Measurements from ENCODE around the gene SAMSN1. TPM values are rescaled to one million over a fixed set of nuclear protein-coding genes. Genes with fewer than 3 reads are reported as not detected.

The SAMSN1 gene
- polyA plus RNA-seq, 1 of the 3 experiments (the other 2 are of a cell fraction) = not detected

GRCh38 chr21:14527696-14528652 is 18.1 kb downstream of the SAMSN1 start:
- WGBS (ENCODE audit: low lambda C conversion rate) = 9% methylated on average over 2 of the region's 2 CpGs
- Histone ChIP-seq H3K9ac (no peak overlapping the region), H3K4me1 (ENCODE audit: control insufficient read depth in 1 of 2, insufficient read depth in 2 of 2, low read depth in 1 of 2, low read length in 1 of 2) (no peaks in the 10 kb centered on the region), H3F3A (replicated peaks; ENCODE audit: insufficient read depth) (no peaks in the 10 kb centered on the region), H3K4me3 (ENCODE audit: low read depth in 2 of 2, low read length in 1 of 2) (no peak overlapping the region), H3K27ac (ENCODE audit: low read depth in 2 of 2, low read length in 1 of 2) (no peak overlapping the region), H3K9me3 (no peaks in the 10 kb centered on the region), H3K27me3 (ENCODE audit: insufficient read depth) (no peaks in the 10 kb centered on the region; the same call in 1 of the 2 replicates), H3K79me2 (ENCODE audit: insufficient read depth) (no peaks in the 10 kb centered on the region), H2AFZ (ENCODE audit: low read depth) (no peak overlapping the region), H3K4me2 (no peak overlapping the region), H4K20me1 (ENCODE audit: insufficient read depth) (no peaks in the 10 kb centered on the region), H3K36me3 (replicated peaks in 1 of 2; ENCODE audit: control insufficient read depth in 1 of 2, insufficient read depth in 2 of 2, low read length in 1 of 2) (no peaks in the 10 kb centered on the region), H3K9me2 (no peaks in the 10 kb centered on the region)
- DNase-seq = no peak
- CTCF ChIA-PET = interaction anchor here (0.6 kb wide), 1 partner anchor 22 kb away, joined by 3 read pairs; no protein-coding TSS in a partner anchor
- no peak for TF ChIP-seq RFX5 (IDR thresholded peaks at IDR 0.05; ENCODE audit: low read length)
- no peak for TF ChIP-seq YY1 (IDR thresholded peaks at IDR 0.05; ENCODE audit: low read depth)
- no peak for TF ChIP-seq MXI1 (IDR thresholded peaks at IDR 0.05; ENCODE audit: low read depth, low read length)
- TF ChIP-seq CTCF (IDR thresholded peaks at IDR 0.05) = no peak
- TF ChIP-seq USF1 (IDR thresholded peaks at IDR 0.05; ENCODE audit: borderline replicate concordance, low read depth) = no peak
- no peak for TF ChIP-seq REST (IDR thresholded peaks at IDR 0.05; ENCODE audit: low read depth, low read length)
- TF ChIP-seq USF2 (IDR thresholded peaks at IDR 0.05; ENCODE audit: borderline replicate concordance, low read depth, low read length) = no peak
- TF ChIP-seq PBX3 (IDR thresholded peaks at IDR 0.05) = no peak
- TF ChIP-seq MAX (IDR thresholded peaks at IDR 0.05; ENCODE audit: low read depth) = no peak
- no peak for TF ChIP-seq POLR2AphosphoS5 (IDR thresholded peaks at IDR 0.05; ENCODE audit: low read depth, low read length)
- no peak for TF ChIP-seq RCOR1 (IDR thresholded peaks at IDR 0.05; ENCODE audit: low read length)
- TF ChIP-seq EZH2phosphoT487 (IDR thresholded peaks at IDR 0.05; ENCODE audit: borderline replicate concordance, low read depth) = no peak
- TF ChIP-seq NRF1 (IDR thresholded peaks at IDR 0.05; ENCODE audit: low read depth, low read length) = no peak
- TF ChIP-seq IRF3 (IDR thresholded peaks at IDR 0.05; ENCODE audit: low read depth, low read length) = no peak
- POLR2A ChIA-PET = no interaction called here

All from SK-N-SH (cell line).